HG02885 (cell line): ENCODE results near the gene NFYA.

Experiments
- ATAC-seq: cut with Tn5 transposase; IDR thresholded peaks from one replicate; pipeline ENCODE4 v1.9.1; 2021; ENCODE audit warnings: mild to moderate bottlenecking; ENCODE audit not compliant: unreplicated experiment, poor library complexity

NFYA gene

DNA sequence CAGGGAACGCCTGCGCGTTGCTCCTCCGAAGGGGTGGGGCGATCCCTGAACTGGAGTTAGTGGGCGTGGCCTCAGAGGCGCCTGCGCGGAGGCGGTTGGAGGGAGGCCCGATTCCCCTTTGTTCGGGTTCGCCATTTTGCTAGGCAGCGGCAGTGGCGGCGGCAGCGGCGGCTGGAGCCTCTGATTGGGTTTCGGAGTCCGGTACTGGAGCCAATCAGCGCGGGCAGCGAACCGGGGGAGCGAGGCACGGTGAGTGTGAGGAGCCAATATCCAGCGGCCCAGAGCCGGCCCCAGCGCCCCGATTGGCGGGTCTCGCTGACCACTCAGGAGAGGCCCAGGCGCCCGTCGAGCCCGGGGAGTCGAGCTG, at the start of gene NFYA:
TSS of gene NFYA (plus strand) at position 139 of the 367 bp plus-strand sequence. CDS start 6,116 bp downstream, outside the sequence.
- peak; percentile 66 for ATAC-seq

DNA sequence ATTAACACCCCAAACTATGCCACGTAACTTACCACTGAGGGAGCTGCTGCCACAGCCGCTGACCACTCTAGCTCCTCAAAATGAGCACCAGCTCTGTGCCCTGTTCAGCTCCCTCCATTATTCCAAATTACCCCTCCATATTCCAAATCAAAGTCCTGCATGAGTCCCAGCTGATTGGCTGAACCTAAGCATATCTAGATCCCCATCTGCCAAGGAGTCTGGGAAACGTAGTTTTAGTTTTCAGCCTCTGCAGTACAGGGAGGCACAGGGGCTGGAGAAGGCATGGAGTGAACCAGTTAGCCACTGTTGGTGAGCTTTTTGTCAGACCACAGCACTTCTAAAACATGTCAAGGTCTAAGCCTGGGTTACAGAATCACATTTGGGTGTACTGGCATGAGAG, 49.7 kb upstream of the NFYA start:
- no peak for ATAC-seq

- ATAC-seq = no peak
Measured at GRCh38 chr6:41025966-41026530, 46.7 kb upstream of the NFYA start.

DNA sequence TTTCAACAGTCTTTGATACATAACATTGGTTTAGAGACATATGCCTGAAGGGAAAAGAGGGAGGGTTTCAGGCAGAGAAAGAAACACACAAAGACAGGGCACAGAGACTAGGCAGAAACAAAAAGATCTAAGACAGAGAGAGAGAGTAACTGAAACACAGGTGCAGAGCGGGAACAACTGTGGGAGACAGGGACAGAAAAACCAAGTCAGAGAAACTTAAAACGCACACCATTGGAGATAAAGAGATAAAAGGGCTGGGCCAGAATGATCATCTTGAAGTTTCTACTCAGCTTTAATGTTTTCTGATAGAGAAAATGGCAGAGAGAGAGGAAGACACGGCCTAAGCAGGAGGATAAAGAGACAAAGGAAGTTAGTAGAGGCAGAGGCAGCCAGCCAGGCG, 45.5 kb upstream of the NFYA start:
- ATAC-seq = no peak

GRCh38 chr6:41027799-41028560, 44.8 kb upstream of the NFYA start:
- ATAC-seq = peak; percentile 89

DNA sequence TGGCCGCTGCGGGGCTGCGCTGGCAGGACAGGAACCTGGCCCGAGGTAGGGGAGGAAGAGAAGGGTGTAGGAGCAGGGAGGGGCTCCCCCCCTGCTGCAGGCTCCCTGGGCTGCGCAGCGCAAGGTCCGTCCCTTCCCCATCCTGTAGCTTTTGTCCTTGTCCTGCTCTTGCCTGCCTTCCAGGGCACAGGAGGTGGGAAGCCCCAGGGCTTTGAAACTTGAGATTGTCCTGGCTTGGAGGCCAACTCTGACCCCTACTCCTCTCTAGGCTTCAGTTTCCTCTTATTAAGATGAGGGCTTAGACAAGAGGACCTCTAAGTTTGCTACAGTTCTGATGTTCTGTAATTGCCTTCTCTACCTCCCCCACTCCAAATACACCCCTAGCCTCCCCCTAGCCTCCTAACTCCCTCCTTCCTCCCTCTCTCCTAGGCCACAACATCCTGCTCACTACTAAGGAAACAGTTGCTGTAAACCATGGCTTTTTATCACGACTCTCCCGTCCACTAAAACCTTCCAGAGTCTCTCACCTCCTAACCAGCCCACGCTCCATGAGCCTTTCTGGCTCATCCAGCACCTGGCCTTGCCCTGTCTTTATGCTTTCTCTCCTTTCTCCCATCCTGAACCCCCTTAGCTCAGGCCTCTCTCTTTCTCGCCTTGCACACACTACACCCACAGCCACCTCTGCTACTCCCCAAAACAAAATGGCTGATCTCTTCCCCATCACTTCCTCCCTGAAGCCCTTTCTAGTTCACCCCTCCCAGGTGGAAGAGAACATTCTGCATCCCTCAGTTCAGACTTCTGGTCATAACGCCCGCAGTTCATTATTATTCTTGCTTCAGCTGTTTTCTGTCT, 44.0 kb upstream of the NFYA start:
- peak; percentile 53 for ATAC-seq

DNA sequence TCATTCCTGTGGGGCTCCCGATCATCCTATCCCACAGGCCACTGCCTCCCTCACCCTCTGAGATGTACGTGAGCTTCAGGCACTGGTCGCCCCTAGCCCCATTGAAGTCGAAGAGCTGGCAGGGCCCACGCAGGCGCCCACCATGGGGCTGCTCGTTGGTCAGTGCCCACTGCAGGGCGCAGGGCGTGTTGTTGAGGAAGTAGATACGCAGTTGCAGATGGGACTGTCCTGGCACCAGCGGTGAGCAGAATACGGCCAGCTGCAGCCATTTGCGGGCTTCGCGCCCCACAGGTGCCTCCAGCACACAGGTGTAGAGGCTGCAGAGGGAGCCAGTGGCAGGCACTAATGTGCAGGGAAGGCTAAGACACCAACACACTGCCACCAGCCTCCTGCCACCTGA, 39.9 kb upstream of the NFYA start:
- ATAC-seq = no peak

- ATAC-seq = no peak
Measured at GRCh38 chr6:41033776-41034175, 39.0 kb upstream of the NFYA start.

- no peak for ATAC-seq
Measured at GRCh38 chr6:41036186-41036585, 36.6 kb upstream of the NFYA start.

DNA sequence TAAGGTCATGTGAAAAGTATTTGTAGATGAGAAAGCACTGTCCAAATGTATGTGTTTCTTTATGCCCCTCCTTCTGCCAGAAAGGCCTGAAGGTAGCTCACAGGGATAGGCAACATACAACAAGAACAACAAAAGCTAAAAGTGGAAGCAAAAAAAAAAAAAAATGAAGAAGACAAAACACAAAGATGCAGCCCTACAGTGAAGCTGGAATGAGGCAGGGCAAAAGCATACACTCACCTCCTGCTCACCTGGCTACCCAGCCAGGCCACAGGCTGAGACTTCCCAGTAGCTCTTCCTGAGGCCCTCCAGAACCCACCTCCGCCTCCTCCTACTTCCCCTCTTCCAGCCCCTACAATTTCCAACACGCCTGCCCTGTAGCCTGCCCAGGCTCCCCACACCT, 36.2 kb upstream of the NFYA start:
- no peak for ATAC-seq

GRCh38 chr6:41037107-41037900, 35.5 kb upstream of the NFYA start:
- no peak for ATAC-seq

DNA sequence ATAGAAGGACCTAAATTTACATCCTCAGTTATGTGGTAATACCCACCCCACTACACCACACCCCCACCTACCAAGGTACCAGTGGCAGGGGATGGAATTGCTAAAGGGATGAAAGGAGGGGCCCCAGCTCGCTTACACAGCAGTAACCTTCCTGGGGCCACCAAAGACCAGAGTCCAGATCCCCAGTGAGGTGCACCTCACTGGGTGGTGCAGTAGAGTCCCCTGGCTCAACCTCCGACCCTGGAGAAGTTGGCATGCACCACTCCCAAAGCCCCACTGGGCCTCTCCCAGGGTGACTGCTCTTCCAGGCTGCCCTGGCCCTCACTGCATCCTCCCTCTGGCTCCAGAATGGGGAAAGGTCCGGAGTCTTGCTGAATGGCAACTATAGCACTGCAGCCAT, 34.6 kb upstream of the NFYA start:
- no peak for ATAC-seq

GRCh38 chr6:41039060-41039998, 33.4 kb upstream of the NFYA start, which contains the start of gene UNC5CL:
UNC5CL (minus strand) TSS chr6:41039221; CDS start chr6:41035074, 4,147 bp downstream.
- no peak for ATAC-seq

DNA sequence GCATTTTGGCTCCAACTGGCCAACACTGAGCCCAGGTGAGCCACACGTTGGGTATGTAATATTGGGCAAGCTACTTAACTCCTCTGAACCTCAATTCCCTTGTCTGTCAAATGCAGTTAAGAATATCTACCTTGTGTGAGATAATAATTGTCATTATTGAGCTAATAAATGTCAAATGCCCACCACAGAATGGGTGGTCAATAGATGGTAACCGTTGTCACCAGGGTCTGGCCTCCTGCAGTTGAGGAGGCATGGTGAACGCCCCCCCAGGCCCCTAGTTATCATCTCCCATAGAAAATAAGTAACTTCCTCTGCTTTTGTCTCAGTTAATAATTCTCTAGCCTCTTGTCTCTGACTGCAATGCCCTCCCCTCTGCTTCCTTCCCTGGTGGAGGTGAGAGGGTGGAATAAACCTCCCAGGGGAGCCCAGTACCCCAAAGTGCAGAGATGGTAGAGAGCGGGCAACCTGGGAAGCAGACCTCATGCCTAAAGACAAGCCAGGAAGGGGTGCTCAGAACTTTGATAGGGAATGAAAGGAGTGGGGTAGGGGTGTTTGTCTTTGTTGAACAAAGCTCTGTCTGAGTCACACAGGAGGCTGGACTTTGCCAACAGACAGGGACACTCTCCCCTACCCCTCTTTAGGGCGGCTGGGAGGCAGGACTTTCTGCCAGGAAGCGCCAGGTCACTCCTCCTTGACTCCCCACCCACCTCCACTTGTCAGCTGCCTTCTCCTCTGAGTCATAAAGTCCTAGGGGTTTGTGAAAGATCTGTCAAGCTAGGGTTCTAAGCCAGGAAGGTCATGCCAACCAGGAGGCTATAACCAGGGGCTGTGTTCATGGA, 32.5 kb upstream of the NFYA start:
- no peak for ATAC-seq

DNA sequence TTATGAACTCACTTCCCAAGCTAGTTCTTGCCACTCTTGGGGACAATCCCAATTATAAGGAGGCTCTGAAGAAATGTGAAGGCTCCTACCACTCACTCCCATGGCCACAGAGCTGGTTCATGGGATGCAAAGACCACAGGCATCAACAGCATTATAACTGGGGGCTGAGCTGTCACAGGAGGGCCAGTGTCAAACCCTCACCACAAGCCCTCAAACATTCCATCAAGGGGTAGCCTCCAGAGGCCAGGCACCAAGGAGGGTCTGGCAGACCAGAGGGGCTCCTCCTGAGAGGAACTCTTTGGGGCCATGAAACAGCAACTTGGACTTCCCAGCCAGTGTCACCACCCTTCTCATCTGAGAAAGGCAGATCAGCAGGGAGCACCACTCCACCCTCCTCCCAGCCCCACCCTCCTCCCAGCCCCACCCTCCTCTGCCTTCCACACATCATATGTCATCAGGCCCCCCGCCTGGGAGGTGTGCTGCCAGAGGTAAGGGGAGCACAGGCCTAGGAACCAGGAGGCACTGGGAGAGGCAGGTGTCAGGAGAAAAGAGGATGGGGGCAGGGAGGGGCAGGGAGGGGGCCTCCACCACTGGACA, 31.7 kb upstream of the NFYA start:
- ATAC-seq = no peak

- ATAC-seq = no peak
Measured at GRCh38 chr6:41042226-41043055, 30.3 kb upstream of the NFYA start, which contains the start of gene TSPO2. TSPO2 (plus strand) TSS chr6:41042467; CDS start chr6:41042986, 519 bp downstream.

DNA sequence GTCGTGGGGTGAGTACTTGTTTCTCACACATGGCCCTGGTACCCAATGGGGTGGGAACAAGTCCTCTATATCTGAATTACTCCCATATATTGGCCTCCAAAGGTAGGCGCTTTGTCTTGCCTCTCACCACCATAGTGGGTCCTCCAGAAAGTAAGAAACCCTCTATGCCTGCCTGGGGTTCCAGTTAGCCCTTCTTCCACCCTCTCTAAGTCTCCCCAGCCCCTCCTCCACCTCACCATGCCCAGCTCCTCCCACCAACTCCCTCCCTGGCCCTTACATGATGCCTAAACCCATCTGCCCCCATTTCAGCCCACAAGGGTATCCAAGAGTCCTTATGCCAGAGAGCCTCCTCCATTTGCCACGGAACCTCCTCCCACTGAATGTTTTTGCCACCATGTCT, 29.6 kb upstream of the NFYA start:
- ATAC-seq = no peak
